Right atrium auricular region (tissue), 2 donors: ENCODE measurements around the gene ABR. TPM values are rescaled to one million over a fixed set of nuclear protein-coding genes. Genes with fewer than 3 reads are reported as not detected.
"Not testable (repeated sequence)": the region's sequence is repeated elsewhere in the genome, so short reads cannot be mapped to it uniquely, and the experiment has no call there.

Experiments used
- DNase-seq: peaks from one replicate; pipeline ENCODE4 v3.0.0-alpha.2; 2019; ENCODE audit warnings: low spot score
- H3K27ac ChIP-seq, 2 donors: fragments of 200-600 bp; sonication (generic); 1 replicate in 1 of 2; 2 replicates in 1 of 2; pipeline ENCODE4 v1.5.1; 2016 to 2019
- H3K27me3 ChIP-seq, 2 donors: fragments of 200-600 bp; sonication (generic); one replicate each; pipeline versions ENCODE4 v1.5.1 to v1.6.0; 2017 to 2019
- H3K36me3 ChIP-seq: fragments of 200-600 bp; sonication (generic); one replicate; pipeline ENCODE4 v1.5.1; 2016
- H3K4me1 ChIP-seq, 2 donors: fragments of 200-600 bp; sonication (generic); one replicate each; pipeline versions ENCODE4 v1.5.1 to v1.6.0; 2017 to 2019
- H3K4me3 ChIP-seq, 2 donors: fragments of 200-600 bp; sonication (generic); 1 replicate in 1 of 2; 2 replicates in 1 of 2; pipeline ENCODE4 v1.5.1; 2017 to 2019; ENCODE audit warnings: mild to moderate bottlenecking in 1 of 2, moderate library complexity in 1 of 2
- H3K9me3 ChIP-seq, 2 donors: fragments of 200-600 bp; sonication (generic); one replicate each; pipeline ENCODE4 v1.5.1; 2019
- total RNA-seq, 2 donors: library from RNA; depleted of rRNA; stranded (reverse); fragments of >200 nt; gene quantifications; one replicate each; pipeline ENCODE4 v1.1.0, GENCODE V29; 2016
- TF ChIP-seq, protein P1 (sequence below), 2 donors: fragments of 200-600 bp; sonication (generic); IDR thresholded peaks; one replicate each; pipeline ENCODE4 v1.5.1; 2019; ENCODE audit warnings: antibody characterized with exemption in 2 of 2

Gene ABR
- total RNA-seq, 2 donors from 2014 or later = 94.9 to 116 TPM

DNA sequence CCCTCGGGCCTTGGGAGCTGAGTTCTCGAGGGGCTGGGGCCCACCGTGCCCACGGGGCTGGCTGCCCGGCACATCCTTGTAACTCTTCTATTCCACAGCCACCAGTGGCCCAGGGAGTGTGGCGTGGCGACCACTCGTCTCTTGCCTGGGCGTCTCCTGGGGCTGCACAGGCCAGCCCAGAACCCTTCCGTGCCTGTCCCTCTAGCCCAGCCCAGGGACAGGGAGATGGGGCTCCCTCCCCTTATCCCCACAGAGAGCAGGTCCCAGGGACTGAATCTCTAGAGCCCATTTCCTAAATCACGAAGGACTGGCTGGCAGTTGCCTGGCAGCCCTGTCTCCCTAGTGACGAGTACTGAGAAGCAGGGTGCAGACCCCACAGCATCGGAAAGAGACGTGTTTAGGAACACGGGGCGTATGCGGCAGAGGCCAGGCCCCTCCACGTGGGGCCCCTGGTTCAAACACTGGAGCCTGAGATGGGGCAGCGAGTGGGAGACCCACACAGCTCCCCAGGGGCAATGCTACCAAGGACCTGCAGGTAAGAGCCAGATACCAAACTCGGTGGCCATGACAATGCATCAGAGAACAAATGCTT is 131.8 kb downstream of the ABR start:
- Histone ChIP-seq H3K27me3 (no peaks in the 10 kb centered on the region), H3K9me3 (no peaks in the 10 kb centered on the region), H3K4me3 (no peak overlapping the region), H3K4me1 (peaks cover 0 to 48% of the 10 kb centered on the region in 2 donors), H3K36me3 (peaks cover 24% of the 10 kb centered on the region), H3K27ac (peak overlapping the region; percentile 82 to 91)
- DNase-seq = no peak
- TF ChIP-seq, protein P1, sequence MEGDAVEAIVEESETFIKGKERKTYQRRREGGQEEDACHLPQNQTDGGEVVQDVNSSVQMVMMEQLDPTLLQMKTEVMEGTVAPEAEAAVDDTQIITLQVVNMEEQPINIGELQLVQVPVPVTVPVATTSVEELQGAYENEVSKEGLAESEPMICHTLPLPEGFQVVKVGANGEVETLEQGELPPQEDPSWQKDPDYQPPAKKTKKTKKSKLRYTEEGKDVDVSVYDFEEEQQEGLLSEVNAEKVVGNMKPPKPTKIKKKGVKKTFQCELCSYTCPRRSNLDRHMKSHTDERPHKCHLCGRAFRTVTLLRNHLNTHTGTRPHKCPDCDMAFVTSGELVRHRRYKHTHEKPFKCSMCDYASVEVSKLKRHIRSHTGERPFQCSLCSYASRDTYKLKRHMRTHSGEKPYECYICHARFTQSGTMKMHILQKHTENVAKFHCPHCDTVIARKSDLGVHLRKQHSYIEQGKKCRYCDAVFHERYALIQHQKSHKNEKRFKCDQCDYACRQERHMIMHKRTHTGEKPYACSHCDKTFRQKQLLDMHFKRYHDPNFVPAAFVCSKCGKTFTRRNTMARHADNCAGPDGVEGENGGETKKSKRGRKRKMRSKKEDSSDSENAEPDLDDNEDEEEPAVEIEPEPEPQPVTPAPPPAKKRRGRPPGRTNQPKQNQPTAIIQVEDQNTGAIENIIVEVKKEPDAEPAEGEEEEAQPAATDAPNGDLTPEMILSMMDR (IDR thresholded peaks at IDR 0.05) = no peak

DNA sequence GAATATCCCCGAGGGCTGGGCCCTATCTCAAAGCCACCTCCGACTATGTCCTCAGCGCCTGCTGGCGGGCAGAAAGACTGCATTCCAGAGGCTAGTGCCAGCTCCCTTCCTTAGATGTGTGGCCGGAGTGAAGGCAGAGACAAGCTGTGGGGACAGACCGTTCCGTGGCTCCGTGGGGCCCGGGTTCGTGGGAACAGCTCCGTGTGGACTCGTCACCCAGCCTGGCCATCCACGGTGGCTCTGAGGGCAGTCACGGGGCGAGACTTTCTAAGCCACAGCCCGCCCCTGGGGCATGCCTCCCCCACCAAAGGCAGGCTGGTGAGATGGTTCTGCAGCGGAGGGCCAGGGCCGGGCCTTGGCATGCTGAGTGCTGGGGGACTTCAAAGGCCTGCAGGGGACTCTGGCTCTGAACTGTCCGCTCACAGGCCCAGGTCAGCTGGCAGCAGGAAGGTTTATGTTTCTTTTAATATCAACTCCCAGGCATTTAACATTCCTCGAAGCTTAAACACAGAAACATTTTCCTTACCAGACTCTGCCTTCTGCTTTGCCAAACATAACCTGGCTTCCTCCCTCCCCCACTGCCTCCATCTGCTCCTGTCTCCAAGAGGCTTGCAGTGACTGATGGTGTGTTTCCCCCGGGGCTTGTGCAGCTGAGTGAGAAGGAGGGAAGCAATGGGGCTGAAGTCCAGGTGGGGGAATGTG is 132.5 kb downstream of the ABR start:
- TF ChIP-seq, protein P1 (IDR thresholded peaks at IDR 0.05) = no peak
- peaks cover 0 to 52% of the 10 kb centered on the region in 2 donors for H3K4me1 ChIP-seq
- H3K27me3 ChIP-seq = no peaks in the 10 kb centered on the region
- H3K4me3 ChIP-seq = no peak overlapping the region
- H3K27ac ChIP-seq = peak overlapping the region; percentile 82 to 91
- no peaks in the 10 kb centered on the region for H3K9me3 ChIP-seq
- peaks cover 24% of the 10 kb centered on the region for H3K36me3 ChIP-seq
- peak; percentile 71 for DNase-seq

DNA sequence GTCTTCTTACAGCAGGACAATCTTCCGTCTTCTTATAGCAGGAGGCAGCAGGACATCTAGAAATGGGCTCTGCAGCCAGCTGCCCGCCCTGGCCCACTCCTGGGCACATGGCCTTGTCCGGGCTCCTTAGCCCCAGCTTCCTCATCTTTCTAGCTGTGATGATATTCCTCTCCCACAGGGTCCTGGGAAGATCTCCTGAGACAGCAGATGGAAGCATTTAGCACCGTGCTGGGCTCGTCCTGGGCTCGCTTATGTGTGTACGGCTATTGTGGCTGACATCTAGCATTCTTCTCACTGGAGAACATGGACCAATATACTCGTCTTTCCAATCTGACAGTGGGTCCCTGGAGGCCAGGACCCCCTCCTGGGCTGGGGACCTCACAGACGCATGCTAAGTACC is 134.3 kb downstream of the ABR start:
- DNase-seq = no peak
- peak overlapping the region in 1 of 2 donors; percentile 74 for H3K27ac ChIP-seq
- H3K4me3 ChIP-seq = no peak overlapping the region
- H3K36me3 ChIP-seq = peaks cover 24% of the 10 kb centered on the region
- H3K9me3 ChIP-seq = no peaks in the 10 kb centered on the region
- no peaks in the 10 kb centered on the region for H3K27me3 ChIP-seq
- TF ChIP-seq, protein P1 (IDR thresholded peaks at IDR 0.05) = no peak
- peaks cover 0 to 61% of the 10 kb centered on the region in 2 donors for H3K4me1 ChIP-seq

DNA sequence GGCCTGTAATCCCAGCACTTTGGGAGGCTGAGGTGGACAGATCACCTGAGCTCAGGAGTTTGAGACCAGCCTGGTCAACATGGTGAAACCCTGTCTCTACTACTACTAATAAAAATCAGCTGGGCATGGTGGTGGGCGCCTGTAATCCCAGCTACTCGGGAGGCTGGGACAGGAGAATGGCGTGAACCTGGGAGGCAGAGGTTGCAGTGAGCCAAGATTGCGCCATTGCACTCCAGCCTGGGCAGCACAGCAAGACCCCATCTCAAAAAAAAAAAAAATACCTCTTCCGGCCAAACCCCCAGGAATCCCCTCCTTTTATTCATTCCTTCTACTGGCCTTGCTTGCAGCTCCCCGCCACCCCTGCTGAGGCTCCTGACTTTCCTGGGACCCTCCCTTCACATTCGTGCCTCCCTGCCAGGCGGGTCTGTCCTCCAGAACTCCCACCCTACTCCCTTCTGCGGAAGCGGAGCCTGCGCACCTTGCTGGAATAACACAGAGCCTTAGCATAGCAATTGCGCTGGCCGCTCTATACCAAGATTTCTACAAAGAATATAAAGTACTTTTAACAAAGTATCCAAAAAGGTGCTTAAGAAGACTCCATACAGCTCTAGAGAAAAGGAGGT is 135.3 kb downstream of the ABR start:
- H3K27me3 ChIP-seq, H3K4me3 ChIP-seq, DNase-seq, H3K9me3 ChIP-seq: not testable (repeated sequence)
- Histone ChIP-seq H3K36me3 (peaks cover 14% of the 10 kb centered on the region), H3K27ac (peak overlapping the region; percentile 74), H3K4me1 (peaks cover 0 to 70% of the 10 kb centered on the region in 2 donors)

DNA sequence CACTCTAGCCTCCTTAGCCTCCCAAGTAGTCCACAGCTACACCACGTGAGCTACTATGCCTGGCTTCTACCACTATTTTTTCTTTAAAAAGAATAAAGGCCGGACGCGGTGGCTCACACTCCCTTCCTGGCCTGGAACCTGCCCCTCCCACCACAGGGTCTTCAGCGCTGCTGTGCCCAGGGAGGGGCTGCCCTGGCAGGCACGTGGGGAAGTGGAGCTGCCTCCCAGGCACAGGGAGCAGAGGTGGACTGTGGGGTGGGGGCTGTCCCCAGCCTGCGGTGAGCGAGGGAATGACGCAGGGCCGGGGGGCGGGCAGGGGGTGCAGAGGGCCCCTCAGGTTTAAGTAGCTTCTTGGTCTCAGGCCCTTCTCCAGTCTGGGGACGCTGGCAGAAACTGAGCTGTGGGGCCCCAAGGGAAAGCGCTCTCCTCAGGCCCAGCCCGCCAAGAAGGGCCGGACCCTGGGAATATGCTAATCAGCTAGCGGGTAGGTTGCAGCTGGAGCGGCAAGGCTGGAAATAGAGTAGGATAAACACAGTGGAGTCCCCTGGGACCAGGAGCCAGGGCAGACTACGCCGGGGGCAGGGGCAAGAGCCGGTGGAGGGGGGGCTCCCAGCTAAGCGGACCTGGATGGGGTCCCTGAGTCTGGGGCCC is 136.1 kb downstream of the ABR start:
- no peaks in the 10 kb centered on the region for H3K27me3 ChIP-seq
- no peaks in the 10 kb centered on the region for H3K9me3 ChIP-seq
- H3K4me1 ChIP-seq = peaks cover 0 to 78% of the 10 kb centered on the region in 2 donors
- H3K36me3 ChIP-seq = peaks cover 6% of the 10 kb centered on the region
- peak; percentile 75 for DNase-seq
- H3K4me3 ChIP-seq = peak overlapping the region in 1 of 2 donors; percentile 23
- TF ChIP-seq, protein P1 (IDR thresholded peaks at IDR 0.05) = no peak
- H3K27ac ChIP-seq = peak overlapping the region; percentile 74

DNA sequence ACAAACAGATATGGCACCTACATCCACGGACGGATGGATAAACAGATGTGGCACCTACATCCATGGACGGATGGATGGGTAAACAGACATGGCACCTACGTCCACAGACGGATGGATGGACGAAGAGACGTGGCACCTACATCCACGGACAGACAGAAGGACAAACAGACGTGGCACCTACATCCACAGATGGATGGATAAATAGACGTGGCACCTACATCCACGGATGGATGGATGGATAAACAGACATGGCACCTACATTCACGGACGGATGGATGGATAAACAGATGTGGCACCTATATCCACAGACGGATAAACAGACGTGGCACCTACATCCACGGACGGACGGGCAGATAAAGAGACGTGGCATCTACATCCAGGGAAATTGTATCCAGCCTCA is 137.3 kb downstream of the ABR start:
- no peak for DNase-seq
- H3K27me3 ChIP-seq = no peaks in the 10 kb centered on the region
- H3K4me1 ChIP-seq = peaks cover 0 to 71% of the 10 kb centered on the region in 2 donors
- no peak overlapping the region for H3K4me3 ChIP-seq
- TF ChIP-seq, protein P1 (IDR thresholded peaks at IDR 0.05) = no peak
- no peak overlapping the region for H3K27ac ChIP-seq
- H3K9me3 ChIP-seq = no peaks in the 10 kb centered on the region
- H3K36me3 ChIP-seq = no peaks in the 10 kb centered on the region
